NCI-H748 treated with DMSO at 0.1 percent for 48 hours (cell line): Measurements from ENCODE around the gene RFC5.
"Not testable (repeated sequence)": the region's sequence is repeated elsewhere in the genome, so short reads cannot be mapped to it uniquely, and the experiment has no call there.

Source experiments
- DNase-seq: peaks from one replicate; lab custom pipeline; 2025; lab: John Stamatoyannopoulos, UW

Gene RFC5

GRCh38 chr12:118015944-118016343 lies 559 bp upstream of the RFC5 start:
- DNase-seq = no peak

GRCh38 chr12:118017926-118018325 lies 1.4 kb downstream of the RFC5 start:
- DNase-seq = no peak

GRCh38 chr12:118020036-118020435 lies 3.5 kb downstream of the RFC5 start:
- no peak for DNase-seq

- DNase-seq = not testable (repeated sequence)
Observed at GRCh38 chr12:118022097-118022727, 5.7 kb downstream of the RFC5 start.

GRCh38 chr12:118022728-118023109 lies 6.2 kb downstream of the RFC5 start:
- no peak for DNase-seq

- DNase-seq = no peak
Observed at GRCh38 chr12:118023301-118023860, 6.9 kb downstream of the RFC5 start.

- DNase-seq = no peak
Observed at GRCh38 chr12:118025168-118025567, 8.7 kb downstream of the RFC5 start.

GRCh38 chr12:118029166-118029565 lies 12.7 kb downstream of the RFC5 start:
- DNase-seq = no peak

- DNase-seq = no peak
Observed at GRCh38 chr12:118032188-118032587, 15.7 kb downstream of the RFC5 start.

GRCh38 chr12:118033323-118033722 lies 16.8 kb downstream of the RFC5 start:
- DNase-seq = no peak

- DNase-seq = no peak
Observed at GRCh38 chr12:118033902-118034301, 17.4 kb downstream of the RFC5 start.

- DNase-seq = no peak
Observed at GRCh38 chr12:118034429-118035189, 18.1 kb downstream of the RFC5 start.

- no peak for DNase-seq
Observed at GRCh38 chr12:118035190-118036041, 18.9 kb downstream of the RFC5 start.

- DNase-seq = no peak
Observed at GRCh38 chr12:118036672-118037411, 20.3 kb downstream of the RFC5 start.

GRCh38 chr12:118038137-118038536 lies 21.6 kb downstream of the RFC5 start:
- DNase-seq = no peak

- DNase-seq = no peak
Observed at GRCh38 chr12:118042091-118042490, 25.6 kb downstream of the RFC5 start.

GRCh38 chr12:118044075-118044474 lies 27.6 kb downstream of the RFC5 start:
- DNase-seq = no peak

GRCh38 chr12:118044577-118044976 lies 28.1 kb downstream of the RFC5 start:
- DNase-seq = no peak

GRCh38 chr12:118046430-118046829 lies 29.9 kb downstream of the RFC5 start:
- no peak for DNase-seq

GRCh38 chr12:118050972-118051910 lies 34.7 kb downstream of the RFC5 start:
- DNase-seq = no peak
